HUES64 (cell line): ENCODE measurements around the gene MB.
"Not testable (repeated sequence)": the region's sequence is repeated elsewhere in the genome, so short reads cannot be mapped to it uniquely, and the experiment has no call there.

Experiments
- H3K27ac ChIP-seq: 2 replicates; pipeline ENCODE4 v1.7.0; 2013; ENCODE audit warnings: low read depth, low read length, inconsistent platforms
- H3K27me3 ChIP-seq: 2 replicates; pipeline ENCODE4 v1.6.1; 2013; ENCODE audit warnings: mild to moderate bottlenecking, low read length; ENCODE audit not compliant: insufficient read depth
- H3K36me3 ChIP-seq: 2 replicates; pipeline ENCODE4 v1.6.1; 2013; ENCODE audit warnings: mild to moderate bottlenecking, low read length; ENCODE audit not compliant: insufficient read depth
- H3K4me1 ChIP-seq: 2 replicates; pipeline ENCODE4 v1.6.1; 2013; ENCODE audit warnings: mild to moderate bottlenecking, low read length, moderate library complexity; ENCODE audit not compliant: insufficient read depth
- H3K4me3 ChIP-seq: 2 replicates; pipeline ENCODE4 v1.5.1; 2013; ENCODE audit warnings: mild to moderate bottlenecking, low read length, moderate library complexity
- H3K9ac ChIP-seq: 2 replicates; pipeline ENCODE4 v1.6.1; 2013; ENCODE audit warnings: mild to moderate bottlenecking, low read depth, low read length
- H3K9me3 ChIP-seq: 2 replicates; pipeline ENCODE4 v1.6.1; 2013; ENCODE audit warnings: low read depth, low read length; ENCODE audit not compliant: insufficient read depth
- WGBS: fragments of 150-250, 120-280 bp; methylation state at CpG from one replicate; pipeline ENCODE4 v1.1.7; 2013; ENCODE audit warnings: missing lambda C conversion rate; 5-methylcytosine and 5-hydroxymethylcytosine counted together

The MB gene

GRCh38 chr22:35625763-35626432 is 8.8 kb upstream of the MB start:
- H3K4me1 ChIP-seq, result peaks cover 3% of the 10 kb centered on the region; the same call in 1 of the 2 replicates

GRCh38 chr22:35624547-35624946 is 7.4 kb upstream of the MB start:
- H3K9me3 ChIP-seq, result no peaks in the 10 kb centered on the region
- H3K27me3 ChIP-seq, result no peaks in the 10 kb centered on the region
- no peak overlapping the region for H3K27ac ChIP-seq
- H3K4me3 ChIP-seq, result no peak overlapping the region
- no peak overlapping the region for H3K9ac ChIP-seq
- H3K4me1 ChIP-seq, result peaks cover 3% of the 10 kb centered on the region; the same call in 1 of the 2 replicates
- H3K36me3 ChIP-seq, result no peaks in the 10 kb centered on the region
- 87% methylated on average over 6 of the region's 6 CpGs for WGBS

More at GRCh38 chr22:35625763-35626432, 8.8 kb upstream of the MB start:
- Histone ChIP-seq H3K9me3 (no peaks in the 10 kb centered on the region), H3K27me3 (no peaks in the 10 kb centered on the region), H3K36me3 (no peaks in the 10 kb centered on the region), H3K27ac (no peak overlapping the region), H3K9ac (no peak overlapping the region), H3K4me3 (no peak overlapping the region)
- 84% methylated on average over 8 of the region's 10 CpGs for WGBS

GRCh38 chr22:35623885-35624284 is 6.8 kb upstream of the MB start:
- H3K27me3 ChIP-seq, H3K4me3 ChIP-seq, H3K9ac ChIP-seq, H3K4me1 ChIP-seq, H3K36me3 ChIP-seq, H3K9me3 ChIP-seq, H3K27ac ChIP-seq: not testable (repeated sequence)
- 90% methylated on average over 5 of the region's 5 CpGs for whole genome bisulfite sequencing

GRCh38 chr22:35622191-35622913 is 5.2 kb upstream of the MB start:
- WGBS, result 54% methylated on average over 8 of the region's 9 CpGs
- peaks cover 3% of the 10 kb centered on the region; the same call in 1 of the 2 replicates for H3K4me1 ChIP-seq
- H3K27ac ChIP-seq, result no peak overlapping the region
- no peak overlapping the region for H3K9ac ChIP-seq
- no peaks in the 10 kb centered on the region for H3K27me3 ChIP-seq
- no peaks in the 10 kb centered on the region for H3K36me3 ChIP-seq
- no peak overlapping the region for H3K4me3 ChIP-seq
- H3K9me3 ChIP-seq, result no peaks in the 10 kb centered on the region

- no peaks in the 10 kb centered on the region for H3K27me3 ChIP-seq
- peaks cover 3% of the 10 kb centered on the region; the same call in 1 of the 2 replicates for H3K4me1 ChIP-seq
- no peak overlapping the region for H3K9ac ChIP-seq
- no peaks in the 10 kb centered on the region for H3K9me3 ChIP-seq
- H3K36me3 ChIP-seq, result no peaks in the 10 kb centered on the region
- WGBS, result 95% methylated on average over 6 of the region's 6 CpGs
- H3K27ac ChIP-seq, result no peak overlapping the region
- no peak overlapping the region for H3K4me3 ChIP-seq
Measured at GRCh38 chr22:35621451-35621850, 4.3 kb upstream of the MB start.

GRCh38 chr22:35620624-35621251 is 3.6 kb upstream of the MB start:
- H3K4me1 ChIP-seq, result peaks cover 3% of the 10 kb centered on the region; the same call in 1 of the 2 replicates
- 90% methylated on average over 15 of the region's 15 CpGs for WGBS
- H3K27ac ChIP-seq, result no peak overlapping the region
- no peak overlapping the region for H3K4me3 ChIP-seq
- H3K36me3 ChIP-seq, result no peaks in the 10 kb centered on the region
- H3K9ac ChIP-seq, result no peak overlapping the region
- H3K27me3 ChIP-seq, result no peaks in the 10 kb centered on the region
- H3K9me3 ChIP-seq, result no peaks in the 10 kb centered on the region

- Histone ChIP-seq H3K9ac (no peak overlapping the region), H3K27ac (no peak overlapping the region), H3K4me3 (no peak overlapping the region), H3K27me3 (no peaks in the 10 kb centered on the region), H3K9me3 (no peaks in the 10 kb centered on the region), H3K36me3 (no peaks in the 10 kb centered on the region), H3K4me1 (peaks cover 3% of the 10 kb centered on the region; the same call in 1 of the 2 replicates)
- 90% methylated on average over 13 of the region's 13 CpGs for WGBS
Measured at GRCh38 chr22:35619336-35620094, 2.4 kb upstream of the MB start.

GRCh38 chr22:35618427-35619223 is 1.5 kb upstream of the MB start:
- Histone ChIP-seq H3K27me3 (no peaks in the 10 kb centered on the region), H3K27ac (no peak overlapping the region), H3K36me3 (no peaks in the 10 kb centered on the region), H3K9ac (no peak overlapping the region), H3K9me3 (no peaks in the 10 kb centered on the region), H3K4me3 (no peak overlapping the region), H3K4me1 (peaks cover 3% of the 10 kb centered on the region; the same call in 1 of the 2 replicates)
- 90% methylated on average over 1 of the region's 1 CpG for WGBS

GRCh38 chr22:35616043-35616442 is 1.1 kb downstream of the MB start:
- Histone ChIP-seq H3K9ac (no peak overlapping the region), H3K4me1 (no peaks in the 10 kb centered on the region)

GRCh38 chr22:35615156-35615555 is 2.0 kb downstream of the MB start:
- no peak overlapping the region for H3K4me3 ChIP-seq
- 77% methylated on average over 6 of the region's 6 CpGs for WGBS
- H3K27me3 ChIP-seq, result no peaks in the 10 kb centered on the region
- H3K9ac ChIP-seq, result no peak overlapping the region
- H3K27ac ChIP-seq, result no peak overlapping the region
- no peaks in the 10 kb centered on the region for H3K9me3 ChIP-seq
- H3K36me3 ChIP-seq, result no peaks in the 10 kb centered on the region
- no peaks in the 10 kb centered on the region for H3K4me1 ChIP-seq

More at GRCh38 chr22:35616043-35616442, 1.1 kb downstream of the MB start:
- Histone ChIP-seq H3K9me3 (no peaks in the 10 kb centered on the region), H3K27me3 (no peaks in the 10 kb centered on the region), H3K4me3 (no peak overlapping the region), H3K36me3 (no peaks in the 10 kb centered on the region), H3K27ac (no peak overlapping the region)
- WGBS, result 96% methylated on average over 6 of the region's 7 CpGs
